ENCODE results near the gene AEBP2.
"Not testable (repeated sequence)": the region's sequence is repeated elsewhere in the genome, so short reads cannot be mapped to it uniquely, and the experiment has no call there.

Gene AEBP2

DNA sequence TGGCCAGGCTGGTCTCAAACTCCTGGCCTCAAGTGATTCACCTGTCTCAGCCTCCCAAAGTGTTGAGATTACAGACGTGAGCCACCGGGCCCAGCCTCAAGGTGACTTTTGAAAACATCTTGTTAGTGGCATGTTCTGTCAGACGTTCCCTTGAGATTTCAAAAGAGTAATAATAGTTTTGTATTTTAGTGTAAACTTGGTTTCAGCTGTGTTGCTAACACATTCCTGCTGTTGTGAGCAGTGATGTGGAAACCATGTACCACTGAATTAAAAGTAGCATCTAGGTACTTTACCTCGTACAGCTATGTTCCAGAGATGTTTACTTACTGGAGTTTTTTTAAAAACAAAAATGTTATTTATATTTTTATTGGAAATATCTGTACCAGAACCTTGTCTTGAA lies 111.3 kb downstream of the AEBP2 start:
- no peak for DNase-seq
- no peak for TF ChIP-seq GATA1 (IDR thresholded peaks at IDR 0.05; ENCODE audit: low read depth, low read length)

GRCh38 chr12:19552441-19553097 lies 113.3 kb downstream of the AEBP2 start:
- not testable (repeated sequence) for DNase-seq

- DNase-seq = no peak
- TF ChIP-seq POLR2A (IDR thresholded peaks at IDR 0.05; ENCODE audit: low read length) = no peak
- TF ChIP-seq GATA1 (IDR thresholded peaks at IDR 0.05; ENCODE audit: low read depth, low read length) = no peak
Observed at GRCh38 chr12:19553175-19553574, 113.9 kb downstream of the AEBP2 start.

DNA sequence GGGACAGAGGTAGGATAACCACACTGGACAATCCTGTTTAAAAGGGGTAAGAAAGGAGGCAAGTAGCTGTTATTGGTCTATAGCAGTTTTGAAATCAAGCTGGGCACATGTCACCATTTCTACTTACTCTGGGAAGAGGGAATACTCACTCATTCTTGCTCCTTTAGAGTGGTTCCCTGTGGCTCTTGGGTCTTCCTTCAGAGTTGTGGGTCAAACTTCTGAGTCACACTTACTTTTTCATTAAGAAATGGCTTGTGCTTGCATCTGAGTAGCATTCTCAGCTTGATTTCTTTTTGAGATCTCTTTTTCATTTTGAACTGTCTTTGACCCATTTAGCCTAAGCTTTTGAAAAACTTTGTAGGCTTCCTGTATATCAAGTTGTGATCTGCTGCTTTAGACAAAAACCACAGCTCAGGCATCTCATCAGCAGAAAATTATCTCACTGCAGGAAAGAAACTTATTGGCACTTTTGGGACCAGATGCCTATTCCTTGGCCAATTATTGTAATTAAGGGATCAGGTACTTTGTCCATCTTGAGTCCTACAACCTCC lies 122.2 kb downstream of the AEBP2 start:
- DNase-seq = no peak
- no peak for TF ChIP-seq GATA1 (IDR thresholded peaks at IDR 0.05; ENCODE audit: low read depth, low read length)
- TF ChIP-seq POLR2A (IDR thresholded peaks at IDR 0.05; ENCODE audit: low read length) = no peak
